Activated CD4-positive, CD25-positive, alpha-beta regulatory T cell treated with anti-CD3 and anti-CD28 coated beads, Interleukin-2, amount 50 U/mL, for 24 hours (primary cell): Measurements from ENCODE around the gene SNX32.
"Not testable (repeated sequence)": the region's sequence is repeated elsewhere in the genome, so short reads cannot be mapped to it uniquely, and the experiment has no call there.

Source experiments
- ATAC-seq, 2 donors: fragments of 150-1000 bp; cut with Tn5 transposase; one replicate each; pipeline ENCODE4 v1.10.0; 2021; ENCODE audit warnings: mild to moderate bottlenecking in 1 of 2, moderate library complexity in 1 of 2

SNX32 gene

GRCh38 chr11:65829459-65829858 is 4.3 kb upstream of the SNX32 start:
- no peak for ATAC-seq

GRCh38 chr11:65832231-65832630 is 1.5 kb upstream of the SNX32 start:
- ATAC-seq: not testable (repeated sequence)

- ATAC-seq: no peak
These were observed 439 bp downstream of the SNX32 start for GRCh38 chr11:65834202-65834601.

- no peak for ATAC-seq
These were observed 8.4 kb downstream of the SNX32 start for GRCh38 chr11:65842144-65842543.

- no peak for ATAC-seq
These were observed 10.0 kb downstream of the SNX32 start for GRCh38 chr11:65843811-65844210.

- ATAC-seq: no peak
These were observed 10.6 kb downstream of the SNX32 start for GRCh38 chr11:65844231-65844872.

GRCh38 chr11:65847746-65848145 is 14.0 kb downstream of the SNX32 start:
- ATAC-seq: no peak

GRCh38 chr11:65848693-65849092 is 14.9 kb downstream of the SNX32 start:
- not testable (repeated sequence) for ATAC-seq

- ATAC-seq: no peak
These were observed 15.6 kb downstream of the SNX32 start for GRCh38 chr11:65849366-65849765.

GRCh38 chr11:65849771-65850216 is 16.0 kb downstream of the SNX32 start:
- ATAC-seq: no peak

GRCh38 chr11:65850217-65851082 is 16.7 kb downstream of the SNX32 start:
- no peak for ATAC-seq

- ATAC-seq: peak in 1 of 2 donors; percentile 25
These were observed 17.4 kb downstream of the SNX32 start for GRCh38 chr11:65851083-65851579.

GRCh38 chr11:65851811-65852507 is 18.2 kb downstream of the SNX32 start:
- no peak for ATAC-seq

GRCh38 chr11:65852508-65853245 is 18.9 kb downstream of the SNX32 start:
- no peak for ATAC-seq

GRCh38 chr11:65853246-65853979 is 19.6 kb downstream of the SNX32 start:
- ATAC-seq: no peak

- ATAC-seq: no peak
These were observed 20.4 kb downstream of the SNX32 start for GRCh38 chr11:65854161-65854592.

GRCh38 chr11:65854852-65855837 is 21.4 kb downstream of the SNX32 start:
- ATAC-seq: no peak

GRCh38 chr11:65855927-65856363 is 22.2 kb downstream of the SNX32 start:
- ATAC-seq: no peak

GRCh38 chr11:65856689-65857499 is 23.1 kb downstream of the SNX32 start:
- ATAC-seq: peak in 1 of 2 donors; percentile 3

GRCh38 chr11:65857500-65857852 is 23.7 kb downstream of the SNX32 start:
- no peak for ATAC-seq
